ENCODE data around the gene ADAMTSL1.
A peak's percentile ranks its signal among the peaks of the same experiment; 100 is the strongest.

Gene ADAMTSL1

GRCh38 chr9:18463991-18464390 is 10.0 kb upstream of the ADAMTSL1 start:
- no peak overlapping the region for H3K27ac ChIP-seq (ENCODE audit: insufficient read depth, low read depth, low read length, poor library complexity, severe bottlenecking)
- H3K4me1 ChIP-seq (ENCODE audit: control insufficient read depth, insufficient read depth, low read length): no peaks in the 10 kb centered on the region
- H3K27me3 ChIP-seq (ENCODE audit: control insufficient read depth, insufficient read depth, low read length, poor library complexity, severe bottlenecking): no peaks in the 10 kb centered on the region
- no peak overlapping the region for H3K4me3 ChIP-seq (ENCODE audit: insufficient read depth, low read depth, low read length)
- H3K9me3 ChIP-seq (ENCODE audit: control insufficient read depth, low read length): no peaks in the 10 kb centered on the region
- H3K36me3 ChIP-seq (ENCODE audit: control insufficient read depth, insufficient read depth, low read length): no peaks in the 10 kb centered on the region

- Histone ChIP-seq H3K4me1 (ENCODE audit: control insufficient read depth, insufficient read depth, low read length) (no peaks in the 10 kb centered on the region), H3K9me3 (ENCODE audit: control insufficient read depth, low read length) (no peaks in the 10 kb centered on the region), H3K36me3 (ENCODE audit: control insufficient read depth, insufficient read depth, low read length) (no peaks in the 10 kb centered on the region), H3K4me3 (ENCODE audit: insufficient read depth, low read depth, low read length) (no peak overlapping the region), H3K27me3 (ENCODE audit: control insufficient read depth, insufficient read depth, low read length, poor library complexity, severe bottlenecking) (no peaks in the 10 kb centered on the region), H3K27ac (ENCODE audit: insufficient read depth, low read depth, low read length, poor library complexity, severe bottlenecking) (no peak overlapping the region)
- 98% methylated on average over 3 to 4 of the region's 4 CpGs for WGBS, 2 experiments
Measured at GRCh38 chr9:18466101-18466500, 7.9 kb upstream of the ADAMTSL1 start.

- H3K9me3 ChIP-seq (ENCODE audit: control insufficient read depth, low read length): no peaks in the 10 kb centered on the region
- no peaks in the 10 kb centered on the region for H3K36me3 ChIP-seq (ENCODE audit: control insufficient read depth, insufficient read depth, low read length)
- WGBS, 2 experiments: 85 to 96% methylated on average over 1 of the region's 1 CpG
Measured at GRCh38 chr9:18467696-18468095, 6.3 kb upstream of the ADAMTSL1 start.

GRCh38 chr9:18472435-18472834 is 1.5 kb upstream of the ADAMTSL1 start:
- H3K36me3 ChIP-seq (ENCODE audit: control insufficient read depth, insufficient read depth, low read length): no peaks in the 10 kb centered on the region
- no peak overlapping the region for H3K4me3 ChIP-seq (ENCODE audit: insufficient read depth, low read depth, low read length)
- no peaks in the 10 kb centered on the region for H3K9me3 ChIP-seq (ENCODE audit: control insufficient read depth, low read length)
- H3K27ac ChIP-seq (ENCODE audit: insufficient read depth, low read depth, low read length, poor library complexity, severe bottlenecking): no peak overlapping the region
- no peaks in the 10 kb centered on the region for H3K27me3 ChIP-seq (ENCODE audit: control insufficient read depth, insufficient read depth, low read length, poor library complexity, severe bottlenecking)
- peaks cover 23% of the 10 kb centered on the region for H3K4me1 ChIP-seq (ENCODE audit: control insufficient read depth, insufficient read depth, low read length)
- 83% methylated on average over 3 of the region's 3 CpGs for WGBS, 2 experiments

More at GRCh38 chr9:18467696-18468095, 6.3 kb upstream of the ADAMTSL1 start:
- H3K27me3 ChIP-seq (ENCODE audit: control insufficient read depth, insufficient read depth, low read length, poor library complexity, severe bottlenecking): no peaks in the 10 kb centered on the region
- H3K27ac ChIP-seq (ENCODE audit: insufficient read depth, low read depth, low read length, poor library complexity, severe bottlenecking): no peak overlapping the region
- peaks cover 4% of the 10 kb centered on the region for H3K4me1 ChIP-seq (ENCODE audit: control insufficient read depth, insufficient read depth, low read length)
- no peak overlapping the region for H3K4me3 ChIP-seq (ENCODE audit: insufficient read depth, low read depth, low read length)

- H3K27me3 ChIP-seq (ENCODE audit: control insufficient read depth, insufficient read depth, low read length, poor library complexity, severe bottlenecking): no peaks in the 10 kb centered on the region
- no peaks in the 10 kb centered on the region for H3K9me3 ChIP-seq (ENCODE audit: control insufficient read depth, low read length)
- WGBS, 2 experiments: 28 to 29% methylated on average over 4 of the region's 4 CpGs
- no peaks in the 10 kb centered on the region for H3K36me3 ChIP-seq (ENCODE audit: control insufficient read depth, insufficient read depth, low read length)
- peak overlapping the region; percentile 2 for H3K4me3 ChIP-seq (ENCODE audit: insufficient read depth, low read depth, low read length)
- H3K27ac ChIP-seq (ENCODE audit: insufficient read depth, low read depth, low read length, poor library complexity, severe bottlenecking): no peak overlapping the region
- peaks cover 24% of the 10 kb centered on the region for H3K4me1 ChIP-seq (ENCODE audit: control insufficient read depth, insufficient read depth, low read length)
Measured at GRCh38 chr9:18472841-18473251, 1.1 kb upstream of the ADAMTSL1 start.

- H3K4me1 ChIP-seq (ENCODE audit: control insufficient read depth, insufficient read depth, low read length): peaks cover 24% of the 10 kb centered on the region
- H3K36me3 ChIP-seq (ENCODE audit: control insufficient read depth, insufficient read depth, low read length): no peaks in the 10 kb centered on the region
- H3K27ac ChIP-seq (ENCODE audit: insufficient read depth, low read depth, low read length, poor library complexity, severe bottlenecking): no peak overlapping the region
- WGBS, 2 experiments: 90 to 91% methylated on average over 4 of the region's 4 CpGs
- no peak overlapping the region for H3K4me3 ChIP-seq (ENCODE audit: insufficient read depth, low read depth, low read length)
- no peaks in the 10 kb centered on the region for H3K9me3 ChIP-seq (ENCODE audit: control insufficient read depth, low read length)
- H3K27me3 ChIP-seq (ENCODE audit: control insufficient read depth, insufficient read depth, low read length, poor library complexity, severe bottlenecking): no peaks in the 10 kb centered on the region
Measured at GRCh38 chr9:18474783-18475182, 830 bp downstream of the ADAMTSL1 start.

GRCh38 chr9:18477121-18477660 is 3.2 kb downstream of the ADAMTSL1 start:
- H3K36me3 ChIP-seq (ENCODE audit: control insufficient read depth, insufficient read depth, low read length): no peaks in the 10 kb centered on the region
- WGBS, 2 experiments: 80 to 86% methylated on average over 5 of the region's 5 CpGs
- no peak overlapping the region for H3K27ac ChIP-seq (ENCODE audit: insufficient read depth, low read depth, low read length, poor library complexity, severe bottlenecking)
- H3K4me1 ChIP-seq (ENCODE audit: control insufficient read depth, insufficient read depth, low read length): peaks cover 24% of the 10 kb centered on the region
- H3K9me3 ChIP-seq (ENCODE audit: control insufficient read depth, low read length): no peaks in the 10 kb centered on the region
- H3K27me3 ChIP-seq (ENCODE audit: control insufficient read depth, insufficient read depth, low read length, poor library complexity, severe bottlenecking): no peaks in the 10 kb centered on the region
- no peak overlapping the region for H3K4me3 ChIP-seq (ENCODE audit: insufficient read depth, low read depth, low read length)

- Histone ChIP-seq H3K27ac (ENCODE audit: insufficient read depth, low read depth, low read length, poor library complexity, severe bottlenecking) (no peak overlapping the region), H3K4me1 (ENCODE audit: control insufficient read depth, insufficient read depth, low read length) (peaks cover 20% of the 10 kb centered on the region), H3K9me3 (ENCODE audit: control insufficient read depth, low read length) (no peaks in the 10 kb centered on the region), H3K27me3 (ENCODE audit: control insufficient read depth, insufficient read depth, low read length, poor library complexity, severe bottlenecking) (no peaks in the 10 kb centered on the region), H3K36me3 (ENCODE audit: control insufficient read depth, insufficient read depth, low read length) (no peaks in the 10 kb centered on the region), H3K4me3 (ENCODE audit: insufficient read depth, low read depth, low read length) (no peak overlapping the region)
Measured at GRCh38 chr9:18477719-18478118, 3.8 kb downstream of the ADAMTSL1 start.

- H3K9me3 ChIP-seq (ENCODE audit: control insufficient read depth, low read length): no peaks in the 10 kb centered on the region
- no peak overlapping the region for H3K4me3 ChIP-seq (ENCODE audit: insufficient read depth, low read depth, low read length)
- no peak overlapping the region for H3K27ac ChIP-seq (ENCODE audit: insufficient read depth, low read depth, low read length, poor library complexity, severe bottlenecking)
- WGBS, 2 experiments: 87 to 89% methylated on average over 7 of the region's 7 CpGs
- no peaks in the 10 kb centered on the region for H3K36me3 ChIP-seq (ENCODE audit: control insufficient read depth, insufficient read depth, low read length)
- H3K4me1 ChIP-seq (ENCODE audit: control insufficient read depth, insufficient read depth, low read length): peaks cover 11% of the 10 kb centered on the region
- H3K27me3 ChIP-seq (ENCODE audit: control insufficient read depth, insufficient read depth, low read length, poor library complexity, severe bottlenecking): no peaks in the 10 kb centered on the region
Measured at GRCh38 chr9:18478501-18479361, 4.8 kb downstream of the ADAMTSL1 start.

GRCh38 chr9:18479405-18479804 is 5.5 kb downstream of the ADAMTSL1 start:
- no peaks in the 10 kb centered on the region for H3K36me3 ChIP-seq (ENCODE audit: control insufficient read depth, insufficient read depth, low read length)
- WGBS, 2 experiments: 97 to 98% methylated on average over 2 of the region's 3 CpGs
- no peak overlapping the region for H3K4me3 ChIP-seq (ENCODE audit: insufficient read depth, low read depth, low read length)
- H3K9me3 ChIP-seq (ENCODE audit: control insufficient read depth, low read length): no peaks in the 10 kb centered on the region
- peaks cover 11% of the 10 kb centered on the region for H3K4me1 ChIP-seq (ENCODE audit: control insufficient read depth, insufficient read depth, low read length)
- H3K27ac ChIP-seq (ENCODE audit: insufficient read depth, low read depth, low read length, poor library complexity, severe bottlenecking): no peak overlapping the region
- H3K27me3 ChIP-seq (ENCODE audit: control insufficient read depth, insufficient read depth, low read length, poor library complexity, severe bottlenecking): no peaks in the 10 kb centered on the region

Data from ectodermal cell (in vitro differentiated cells).